H1 (cell line): ENCODE results near the gene HHAT. TPM values are rescaled to one million over a fixed set of nuclear protein-coding genes. Genes with fewer than 3 reads are reported as not detected.

Source experiments
- CTCF ChIA-PET: fragments of 300-600 bp; sonication (Branson Sonifier 250); formaldehyde crosslinking; loops from one replicate; lab custom pipeline; 2021; ENCODE audit not compliant: partially characterized antibody; lab: Charles Lee
- POLR2A ChIA-PET: fragments of 300-600 bp; sonication (Branson Sonifier 250); formaldehyde crosslinking; loops from one replicate; lab custom pipeline; 2021; ENCODE audit warnings: inconsistent platforms; ENCODE audit not compliant: partially characterized antibody; lab: Charles Lee
- DNase-seq, 2 experiments: peaks; one replicate each; pipeline versions ENCODE4 v3.0.0 to v3.0.0-alpha.2; 2010 to 2022; ENCODE audit warnings: low spot score in 2 of 2, low read depth in 1 of 2, mixed read lengths in 1 of 2
- FAIRE-seq: peaks from 2 replicates; lab custom pipeline; 2011; peaks lifted over from hg19 to GRCh38; lab: Jason Lieb, UNC
- H2AFZ ChIP-seq: 2 replicates; pipeline ENCODE4 v1.8.1; 2012; ENCODE audit warnings: low read length, inconsistent platforms
- H2AK5ac ChIP-seq: 2 replicates; pipeline ENCODE4 v1.6.1; 2013; ENCODE audit warnings: low read depth, low read length
- H2BK120ac ChIP-seq: replicated peaks from 2 replicates; pipeline ENCODE3; 2013; ENCODE audit warnings: low read depth, low read length, inconsistent platforms
- H2BK12ac ChIP-seq: 2 replicates; pipeline ENCODE4 v1.6.1; 2013; ENCODE audit warnings: low read depth, low read length
- H2BK15ac ChIP-seq: 2 replicates; pipeline ENCODE4 v1.6.1; 2013; ENCODE audit warnings: low read length
- H2BK20ac ChIP-seq: 2 replicates; pipeline ENCODE4 v1.6.1; 2013; ENCODE audit warnings: low read length
- H2BK5ac ChIP-seq: 2 replicates; pipeline ENCODE4 v1.6.1; 2013; ENCODE audit warnings: low read depth, low read length
- H3K14ac ChIP-seq: 2 replicates; pipeline ENCODE4 v1.6.1; 2013; ENCODE audit warnings: inconsistent platforms; ENCODE audit not compliant: insufficient read length
- H3K18ac ChIP-seq: 2 replicates; pipeline ENCODE4 v1.6.1; 2013; ENCODE audit warnings: low read length; ENCODE audit errors: extremely low read depth
- H3K23ac ChIP-seq: 2 replicates; pipeline ENCODE4 v1.6.1; 2013; ENCODE audit warnings: inconsistent platforms; ENCODE audit not compliant: insufficient read length
- H3K23me2 ChIP-seq: 2 replicates; pipeline ENCODE4 v1.6.1; 2013; ENCODE audit warnings: low read depth, low read length
- H3K27ac ChIP-seq: 2 replicates; pipeline ENCODE4 v1.6.1; 2011; ENCODE audit warnings: low read depth, low read length, inconsistent platforms
- H3K27me3 ChIP-seq, 4 experiments: replicated peaks in 1 of 4; 1 replicate in 1 of 4; 2 replicates in 3 of 4; pipeline versions ENCODE4 v1.6.1 to v1.8.1; 2011 to 2013; ENCODE audit warnings: low read length in 3 of 4, mild to moderate bottlenecking in 3 of 4, inconsistent platforms in 2 of 4, mixed read lengths in 2 of 4, moderate library complexity in 1 of 4; ENCODE audit not compliant: control insufficient read depth in 3 of 4, insufficient read depth in 3 of 4; ENCODE audit errors: extremely low read depth in 1 of 4
- H3K36me3 ChIP-seq, 4 experiments: 2 replicates each; pipeline versions ENCODE4 v1.6.1 to v1.8.1; 2011 to 2013; ENCODE audit warnings: mild to moderate bottlenecking in 4 of 4, low read length in 3 of 4, moderate library complexity in 2 of 4, control low read depth in 1 of 4, inconsistent platforms in 1 of 4; ENCODE audit not compliant: insufficient read depth in 4 of 4, control insufficient read depth in 2 of 4
- H3K4ac ChIP-seq: replicated peaks from 2 replicates; pipeline ENCODE3; 2013; ENCODE audit warnings: low read length, low read depth, mixed read lengths, inconsistent platforms; ENCODE audit not compliant: insufficient read length
- H3K4me1 ChIP-seq, 4 experiments: replicated peaks in 1 of 4; 1 replicate in 1 of 4; 2 replicates in 3 of 4; pipeline versions ENCODE4 v1.6.1 to v1.8.1; 2011 to 2013; ENCODE audit warnings: low read length in 3 of 4, inconsistent platforms in 2 of 4, mixed read lengths in 1 of 4; ENCODE audit not compliant: insufficient read depth in 4 of 4, control insufficient read depth in 3 of 4
- H3K4me2 ChIP-seq, 2 experiments: 2 replicates each; pipeline versions ENCODE4 v1.6.1 to v1.8.1; 2011 to 2013; ENCODE audit warnings: low read depth in 2 of 2, low read length in 2 of 2, control low read depth in 1 of 2, inconsistent platforms in 1 of 2, mild to moderate bottlenecking in 1 of 2; ENCODE audit not compliant: insufficient read depth in 1 of 2
- H3K4me3 ChIP-seq, 4 experiments: fragments of 200-600, 300-600 bp in 1 of 4; sonication (generic), shearing (Covaris generic), sonication (Bioruptor Twin) in 1 of 4; 2 replicates each; pipeline versions ENCODE4 v1.5.1 to v1.8.1; 2011 to 2016; ENCODE audit warnings: low read length in 4 of 4, low read depth in 3 of 4, control low read depth in 2 of 4, inconsistent platforms in 2 of 4, mild to moderate bottlenecking in 2 of 4, mixed read lengths in 1 of 4, moderate library complexity in 1 of 4; ENCODE audit not compliant: insufficient read depth in 2 of 4; ENCODE audit errors: extremely low read depth in 1 of 4
- H3K56ac ChIP-seq: replicated peaks from 2 replicates; pipeline ENCODE3; 2013; ENCODE audit warnings: low read depth, mild to moderate bottlenecking, mixed read lengths, low read length, inconsistent platforms; ENCODE audit not compliant: insufficient read length
- H3K79me1 ChIP-seq: 2 replicates; pipeline ENCODE4 v1.6.1; 2013; ENCODE audit warnings: low read depth, low read length, control low read depth
- H3K79me2 ChIP-seq, 2 experiments: 2 replicates each; pipeline versions ENCODE4 v1.6.1 to v1.8.1; 2012 to 2013; ENCODE audit warnings: low read length in 2 of 2, mild to moderate bottlenecking in 2 of 2, inconsistent platforms in 1 of 2; ENCODE audit not compliant: insufficient read depth in 2 of 2, control insufficient read depth in 1 of 2
- H3K9ac ChIP-seq, 4 experiments: replicated peaks in 1 of 4; 1 replicate in 1 of 4; 2 replicates in 3 of 4; pipeline versions ENCODE4 v1.6.1 to v1.8.1; 2011 to 2013; ENCODE audit warnings: low read depth in 3 of 4, low read length in 3 of 4, control low read depth in 2 of 4, mild to moderate bottlenecking in 2 of 4, moderate library complexity in 2 of 4, inconsistent platforms in 1 of 4; ENCODE audit errors: extremely low read depth in 1 of 4
- H3K9me3 ChIP-seq, 2 experiments: 2 replicates each; pipeline versions ENCODE4 v1.6.1 to v1.8.1; 2012 to 2013; ENCODE audit warnings: mild to moderate bottlenecking in 2 of 2, moderate library complexity in 2 of 2, control low read depth in 1 of 2, inconsistent platforms in 1 of 2, low read depth in 1 of 2, low read length in 1 of 2, mixed read lengths in 1 of 2; ENCODE audit not compliant: insufficient read depth in 2 of 2
- H4K20me1 ChIP-seq, 2 experiments: replicated peaks in 1 of 2; 2 replicates each; pipeline versions ENCODE3 to v1.8.1; 2011 to 2013; ENCODE audit warnings: inconsistent platforms in 2 of 2, low read length in 2 of 2, mild to moderate bottlenecking in 1 of 2; ENCODE audit not compliant: insufficient read depth in 2 of 2, control insufficient read depth in 1 of 2
- H4K5ac ChIP-seq: 2 replicates; pipeline ENCODE4 v1.6.1; 2013; ENCODE audit warnings: low read length, low read depth, mixed read lengths, inconsistent platforms; ENCODE audit not compliant: insufficient read length
- H4K8ac ChIP-seq: 2 replicates; pipeline ENCODE4 v1.8.0; 2013; ENCODE audit warnings: mild to moderate bottlenecking, moderate library complexity, low read length, inconsistent platforms; ENCODE audit not compliant: insufficient read depth; ENCODE audit errors: extremely low read depth
- H4K91ac ChIP-seq: replicated peaks from 2 replicates; pipeline ENCODE3; 2013; ENCODE audit warnings: low read length, mixed read lengths, inconsistent platforms; ENCODE audit not compliant: insufficient read length
- HDAC2 ChIP-seq, 2 experiments: fragments of 300-600 bp in 1 of 2; sonication (generic) in 1 of 2; IDR thresholded peaks; 2 replicates each; pipeline ENCODE4 v1.6.1; 2011 to 2012; ENCODE audit warnings: low read depth in 2 of 2, low read length in 2 of 2, mild to moderate bottlenecking in 2 of 2, moderate library complexity in 2 of 2, borderline replicate concordance in 1 of 2, inconsistent platforms in 1 of 2
- SAP30 ChIP-seq: fragments of 300-600 bp; sonication (generic); IDR thresholded peaks from 2 replicates; pipeline ENCODE4 v1.7.1; 2012; ENCODE audit warnings: low read length, moderate library complexity, mild to moderate bottlenecking, inconsistent platforms; ENCODE audit not compliant: insufficient read depth, insufficient replicate concordance
- SIX5 ChIP-seq: IDR thresholded peaks from 2 replicates; pipeline ENCODE4 v1.6.1; 2011; ENCODE audit warnings: mild to moderate bottlenecking, low read depth, low read length
- WGBS, 2 experiments: shearing (Covaris generic) in 1 of 2; methylation state at CpG; one replicate each; pipeline versions ENCODE4 v1.1.6 to v1.1.7; 2013 to 2015; ENCODE audit warnings: low lambda C conversion rate in 2 of 2, mixed read lengths in 2 of 2, inconsistent platforms in 1 of 2, low coverage in 1 of 2, missing lambda C conversion rate in 1 of 2; ENCODE audit not compliant: insufficient replicate concordance in 2 of 2, insufficient coverage in 1 of 2, insufficient read length in 1 of 2; ENCODE audit errors: extremely low coverage in 1 of 2, missing lambda C conversion rate in 1 of 2; 5-methylcytosine and 5-hydroxymethylcytosine counted together
- polyA plus RNA-seq, 7 experiments: library from polyadenylated mRNA; depleted of rRNA in 3 of 7; stranded (reverse) in 5 of 7; unstranded in 2 of 7; fragments of >200 nt in 5 of 7; fragments of 200-250 nt in 2 of 7; gene quantifications; 1 replicate in 5 of 7; 2 replicates in 1 of 7; 4 replicates in 1 of 7; pipeline versions ENCODE4 v1.2.1 to v1.2.3, GENCODE V29; 2011 to 2013; ENCODE audit warnings: missing spikeins in 2 of 7, mixed read lengths in 2 of 7
- total RNA-seq: library from RNA; stranded (reverse); fragmentation: NEBNext Ultra II Directional; extraction: Animal tissue kit (Norgen Biotek cat#: 25700); gene quantifications from 2 replicates; pipeline ENCODE4 v1.2.1, GENCODE V29; 2021

HHAT gene
- total and polyA plus RNA-seq, 2 of the 8 experiments (the other 6 are each of a cell fraction or from before 2014, with no cell fraction given), result 0.15 to 0.51 TPM

- H3K79me2 ChIP-seq, result no peaks in the 10 kb centered on the region
- no peak overlapping the region for H3K14ac ChIP-seq
- H3K18ac ChIP-seq, result no peak overlapping the region
- no peak for TF ChIP-seq HDAC2 (IDR thresholded peaks at IDR 0.05; ENCODE audit: borderline replicate concordance in 1 of 2, low read depth in 2 of 2, low read length in 2 of 2)
- no peak for TF ChIP-seq SAP30
- no peak for TF ChIP-seq SIX5
- ChIA-PET POLR2A (interaction anchor here (1.4 kb wide), 1 partner anchor 9 kb away, joined by 3 read pairs; no protein-coding TSS in a partner anchor), CTCF (interaction anchor here (0.7 to 1.0 kb wide), 2 partner anchors 11 to 314 kb away, joined by 3 read pairs; no protein-coding TSS in a partner anchor)
- H3K79me1 ChIP-seq, result no peaks in the 10 kb centered on the region
- no peak overlapping the region for H2BK5ac ChIP-seq
- H4K8ac ChIP-seq, result no peak overlapping the region
- no peak overlapping the region for H3K56ac ChIP-seq
- H3K36me3 ChIP-seq, result no peaks in the 10 kb centered on the region
- no peak overlapping the region for H3K4me3 ChIP-seq
- no peak for DNase-seq
- H2AK5ac ChIP-seq, result no peak overlapping the region
- H4K20me1 ChIP-seq, result no peaks in the 10 kb centered on the region
- WGBS, 2 experiments, result 100% methylated on average over 2 of the region's 2 CpGs; no CpG with 5 or more reads in 1 of the 2 experiments
- H2BK15ac ChIP-seq, result no peak overlapping the region
- H4K91ac ChIP-seq, result no peak overlapping the region
- no peaks in the 10 kb centered on the region for H3K27me3 ChIP-seq
- no peak overlapping the region for H3K4me2 ChIP-seq
- no peak overlapping the region for H2BK12ac ChIP-seq
- H2BK20ac ChIP-seq, result no peak overlapping the region
- H3K9me3 ChIP-seq, result no peaks in the 10 kb centered on the region
- H4K5ac ChIP-seq, result no peak overlapping the region
- H2AFZ ChIP-seq, result no peak overlapping the region
- H2BK120ac ChIP-seq, result no peak overlapping the region
- no peak overlapping the region for H3K23ac ChIP-seq
- no peaks in the 10 kb centered on the region for H3K4me1 ChIP-seq
- no peak for FAIRE-seq
- H3K27ac ChIP-seq, result no peak overlapping the region
- H3K9ac ChIP-seq, result no peak overlapping the region
- H3K4ac ChIP-seq, result no peak overlapping the region
- H3K23me2 ChIP-seq, result no peaks in the 10 kb centered on the region
Observed at GRCh38 chr1:210635108-210635507, 306.4 kb downstream of the HHAT start.
